ENCODE results near the gene KLHL11.

KLHL11 gene

GRCh38 chr17:41864836-41865595 is at the start of gene KLHL11:
Gene KLHL11, minus strand, starts transcription at chr17:41865423. Its CDS starts 53 bp downstream, at chr17:41865370.
- DNase-seq = peak; percentile 93

GRCh38 chr17:41915020-41915419 is 49.8 kb upstream of the KLHL11 start:
- no peak for DNase-seq

DNA sequence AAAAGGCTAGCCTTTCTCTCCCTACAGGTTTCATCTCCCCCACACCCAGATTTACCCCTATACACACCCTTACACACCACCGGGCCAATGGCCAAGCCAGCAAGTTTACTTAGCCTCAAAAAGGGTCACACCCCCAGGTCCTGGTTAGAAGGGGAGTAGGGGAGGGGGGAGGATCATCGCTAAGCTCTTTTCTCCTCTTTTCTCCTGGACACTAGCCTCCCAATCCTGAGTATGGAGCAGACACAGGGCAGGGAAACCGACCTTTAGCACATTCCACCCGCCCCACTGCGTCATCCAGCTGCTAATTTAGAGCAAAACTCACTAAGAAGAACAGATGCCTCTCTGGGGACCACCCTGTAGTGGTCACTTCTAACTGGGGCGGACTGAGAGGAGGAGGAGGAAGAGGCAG is 49.1 kb upstream of the KLHL11 start:
- no peak for DNase-seq

GRCh38 chr17:41913798-41914197 is 48.6 kb upstream of the KLHL11 start:
- no peak for DNase-seq

- no peak for DNase-seq
These were observed 47.7 kb upstream of the KLHL11 start for GRCh38 chr17:41912925-41913324.

DNA sequence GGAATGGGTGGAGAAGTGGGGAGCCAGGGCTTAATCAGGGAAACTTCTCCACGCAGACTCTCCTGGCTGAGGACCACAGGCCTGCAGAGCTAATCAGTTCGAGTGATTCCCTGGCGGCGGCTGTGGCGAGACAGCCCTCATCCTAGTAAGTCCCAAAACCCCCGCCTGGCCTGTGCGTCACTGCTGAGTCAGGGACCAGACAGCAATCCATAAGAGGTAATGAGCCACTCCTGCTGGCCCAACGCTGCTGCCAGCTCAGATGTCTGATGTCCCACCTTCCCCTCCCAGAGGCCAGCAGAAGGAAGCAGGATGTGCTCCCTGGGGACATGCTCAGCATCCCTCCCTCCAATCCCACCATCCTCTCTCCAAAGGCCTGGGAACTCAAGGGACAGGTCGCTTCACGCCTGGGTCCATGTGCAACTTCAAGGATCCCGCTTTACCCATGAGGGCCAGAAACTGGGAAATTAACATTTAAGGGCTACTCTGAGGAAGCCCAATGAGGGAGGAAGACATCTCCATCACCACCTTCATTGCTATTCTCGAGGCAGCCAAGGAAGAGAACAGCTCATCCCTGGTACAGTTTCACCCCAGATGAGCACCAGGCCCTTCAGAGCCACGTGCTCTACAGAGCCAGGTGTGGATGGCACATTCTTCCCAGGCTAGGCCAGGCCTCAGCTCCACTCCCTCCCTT is 45.6 kb upstream of the KLHL11 start:
- no peak for DNase-seq

DNA sequence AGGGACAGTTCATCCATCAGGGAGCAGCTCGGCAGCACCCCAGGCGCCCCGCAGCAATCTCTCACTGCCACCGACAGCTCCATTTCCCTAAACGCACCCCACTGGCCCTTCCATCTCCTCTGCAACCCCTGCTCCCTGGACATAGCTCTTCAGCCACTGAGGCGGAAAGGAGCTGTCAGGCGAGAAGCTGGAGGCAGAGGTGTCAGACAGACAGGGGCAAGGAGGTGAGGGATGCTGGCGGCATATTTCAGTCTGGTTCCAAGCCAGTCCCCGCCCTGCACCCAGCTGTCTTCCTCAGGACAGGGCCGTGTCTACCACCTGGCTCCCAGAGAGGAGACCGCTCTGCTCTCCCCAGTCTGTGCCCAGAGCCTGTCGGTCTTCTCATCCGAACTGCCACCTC is 43.9 kb upstream of the KLHL11 start:
- DNase-seq = no peak

- no peak for DNase-seq
These were observed 42.7 kb upstream of the KLHL11 start for GRCh38 chr17:41907633-41908539.

GRCh38 chr17:41907185-41907556 is 41.9 kb upstream of the KLHL11 start:
- no peak for DNase-seq

- DNase-seq = no peak
These were observed 41.4 kb upstream of the KLHL11 start for GRCh38 chr17:41906465-41907184.

GRCh38 chr17:41905172-41905571 is 39.9 kb upstream of the KLHL11 start:
- no peak for DNase-seq

- DNase-seq = no peak
These were observed 39.1 kb upstream of the KLHL11 start for GRCh38 chr17:41904242-41904841.

DNA sequence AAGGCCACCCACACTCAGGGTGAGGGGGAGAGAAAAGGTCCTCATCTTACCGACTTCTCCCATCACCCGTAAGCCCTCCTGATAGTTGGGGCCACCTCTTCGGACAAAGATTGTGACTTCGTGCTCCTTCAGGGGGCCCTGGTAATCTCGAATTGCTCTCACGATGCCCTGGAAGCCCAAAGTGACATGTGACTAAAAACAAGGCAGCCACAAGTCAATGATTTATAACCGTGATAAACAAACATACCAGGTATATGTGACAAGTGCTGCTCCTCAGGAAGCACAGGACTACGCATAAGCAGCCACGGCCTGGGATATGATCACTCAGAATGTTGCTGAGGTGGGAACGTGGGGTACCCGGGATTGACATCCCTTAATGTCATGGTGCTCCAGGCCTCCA is 36.4 kb upstream of the KLHL11 start:
- no peak for DNase-seq

DNA sequence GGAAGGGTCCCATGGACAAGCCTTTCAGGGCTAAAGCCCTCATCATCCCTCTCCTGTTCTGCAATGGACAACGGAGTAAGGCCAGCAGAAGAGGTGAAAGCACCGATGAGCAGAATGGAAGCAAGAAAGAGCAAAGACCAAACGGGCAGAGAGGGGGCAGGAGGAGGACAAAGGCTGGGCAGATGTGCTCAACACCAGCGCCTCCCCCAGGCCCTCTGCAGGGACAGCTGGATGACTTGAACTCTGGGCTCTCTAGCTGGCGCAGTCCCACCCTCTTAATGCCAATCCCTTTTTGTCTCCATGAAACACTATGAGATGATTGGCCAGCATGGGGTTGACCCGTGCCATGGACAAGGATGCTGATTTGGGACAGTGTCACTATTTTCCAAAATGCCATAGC is 31.5 kb upstream of the KLHL11 start:
- no peak for DNase-seq

DNA sequence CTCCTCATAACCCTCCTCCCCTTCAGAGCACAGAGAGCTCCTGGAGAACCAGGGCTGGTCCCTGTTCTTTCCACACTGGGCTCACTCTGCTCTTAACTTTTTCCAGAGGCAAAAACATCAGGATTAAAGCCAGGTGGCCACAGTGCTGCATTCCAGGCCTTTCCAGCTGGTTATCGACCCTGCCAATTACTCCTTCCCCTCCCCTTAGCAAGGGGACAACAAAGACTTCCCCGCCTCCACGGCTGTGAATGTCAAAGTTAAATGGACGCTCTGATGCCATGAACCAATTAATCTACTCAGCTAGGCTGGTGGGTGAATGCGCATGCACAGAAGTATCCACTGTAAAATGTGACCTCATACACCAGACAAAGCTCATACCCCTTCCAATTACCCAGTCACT is 30.4 kb upstream of the KLHL11 start:
- no peak for DNase-seq

DNA sequence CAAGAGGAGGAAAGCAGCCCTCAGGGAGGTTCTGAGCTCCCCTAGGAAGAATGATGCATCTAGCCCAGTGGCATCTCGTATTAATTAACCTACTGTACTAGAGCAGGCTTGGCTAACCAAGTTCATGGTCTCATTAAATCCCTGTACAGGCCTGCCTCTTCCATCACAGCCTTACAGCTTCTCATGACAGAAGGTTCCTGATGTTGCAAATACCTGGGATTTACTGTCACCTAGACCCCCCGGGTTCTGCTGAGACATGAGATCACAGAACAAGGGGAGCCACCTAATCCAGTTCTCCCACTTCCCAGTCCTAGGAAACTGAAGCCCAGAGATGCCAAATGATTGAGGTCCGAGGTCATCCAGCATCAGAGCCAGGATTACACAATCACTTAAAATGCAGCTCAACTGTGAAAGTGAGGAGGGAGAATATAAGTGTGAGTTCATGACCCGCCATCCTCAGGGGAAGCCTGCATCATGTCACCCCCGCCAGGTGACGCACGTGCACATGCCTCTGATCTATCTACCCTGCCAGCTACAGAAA is 29.6 kb upstream of the KLHL11 start:
- peak; percentile 12 for DNase-seq

DNA sequence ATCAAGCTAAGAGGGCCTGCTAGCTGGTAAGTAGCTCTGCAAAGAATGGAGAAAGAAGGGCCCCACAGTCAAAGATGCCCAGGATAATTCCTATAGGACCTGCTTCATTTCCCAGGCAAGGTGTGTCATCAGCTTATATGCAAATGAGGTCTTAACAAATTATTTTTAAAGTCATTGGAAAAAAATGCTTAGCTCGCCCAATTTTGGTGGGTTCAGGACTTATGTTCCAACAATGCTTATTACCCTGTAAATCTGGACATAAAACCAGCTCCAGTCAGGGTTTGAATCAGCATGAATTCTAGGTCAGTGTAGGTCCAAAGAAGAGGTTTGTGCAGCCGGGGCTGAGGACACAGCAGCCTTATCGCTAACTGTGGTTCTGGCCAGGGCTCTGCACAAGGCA is 28.2 kb upstream of the KLHL11 start:
- DNase-seq = no peak

GRCh38 chr17:41892021-41892376 is 26.8 kb upstream of the KLHL11 start:
- no peak for DNase-seq

DNA sequence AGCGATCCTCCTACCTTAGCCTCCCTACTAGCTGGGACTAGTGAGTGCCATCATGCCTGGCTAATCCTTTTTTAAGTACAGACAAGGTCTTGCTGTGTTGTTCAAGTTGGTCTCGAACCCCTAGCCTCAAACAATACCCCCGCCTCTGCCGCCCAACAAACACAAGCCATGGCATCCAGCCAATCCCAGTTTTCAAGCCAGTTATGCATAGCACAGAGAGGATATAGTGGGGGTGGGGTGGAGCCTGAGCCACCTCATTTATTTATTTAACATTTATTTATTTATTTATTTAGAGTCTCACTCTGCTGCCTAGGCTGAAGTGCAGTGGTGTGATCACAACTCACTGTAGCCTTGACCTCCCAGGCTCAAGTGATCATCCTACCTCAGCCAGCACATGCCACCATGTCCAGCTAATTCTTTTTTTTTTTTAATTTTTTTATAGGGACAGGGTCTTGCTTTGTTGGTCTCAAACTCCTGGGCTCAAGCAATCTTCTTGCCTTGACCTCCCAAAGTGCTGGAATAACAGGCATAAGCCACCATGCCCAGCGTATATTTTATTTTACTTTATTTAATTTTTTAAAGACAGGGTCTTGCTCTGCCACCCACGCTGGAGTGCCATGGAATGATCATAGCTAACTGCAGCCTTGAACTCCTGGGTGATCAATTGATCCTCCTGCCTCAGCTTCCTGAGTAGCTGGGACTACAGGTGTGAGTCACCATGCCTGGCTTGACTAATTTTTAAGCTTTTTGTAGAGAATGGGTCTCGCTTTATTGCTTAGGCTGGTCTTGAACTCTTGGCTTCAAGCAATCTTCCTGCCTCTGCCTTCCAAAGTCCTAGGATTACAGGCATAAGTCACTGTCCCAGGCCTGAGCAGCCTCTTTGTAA is 26.2 kb upstream of the KLHL11 start:
- DNase-seq = no peak

GRCh38 chr17:41888332-41888965 is 23.2 kb upstream of the KLHL11 start:
- no peak for DNase-seq

DNA sequence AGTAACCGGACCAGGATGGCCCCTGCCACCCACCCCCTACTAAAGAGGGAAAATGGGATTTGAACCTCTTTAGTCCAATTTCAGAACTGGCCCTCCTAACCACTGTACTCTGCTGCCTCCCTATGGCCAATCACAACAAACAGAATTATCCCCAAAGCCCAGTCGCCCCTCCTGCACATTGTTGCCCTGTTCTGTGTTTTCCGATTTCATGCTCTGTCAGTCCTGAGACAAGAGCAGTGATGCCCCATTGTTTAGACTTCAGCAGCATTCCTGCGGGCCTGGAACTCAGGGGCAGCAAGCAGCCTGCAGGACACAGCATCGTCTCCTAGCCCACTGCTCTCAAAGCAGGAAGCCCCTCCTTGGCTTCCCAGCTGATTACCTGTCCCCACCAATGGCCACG is 20.5 kb upstream of the KLHL11 start:
- no peak for DNase-seq

Measured in suppressor macrophage treated with lipopolysaccharide for 4 hours (primary cell).